Midbrain (tissue), 1 donor: ENCODE data around the gene DNTTIP2.
"Not testable (repeated sequence)": the region's sequence is repeated elsewhere in the genome, so short reads cannot be mapped to it uniquely, and the experiment has no call there.

Experiments used
- DNase-seq: peaks from one replicate; lab custom pipeline; 2025; lab: John Stamatoyannopoulos, UW

Gene DNTTIP2

DNA sequence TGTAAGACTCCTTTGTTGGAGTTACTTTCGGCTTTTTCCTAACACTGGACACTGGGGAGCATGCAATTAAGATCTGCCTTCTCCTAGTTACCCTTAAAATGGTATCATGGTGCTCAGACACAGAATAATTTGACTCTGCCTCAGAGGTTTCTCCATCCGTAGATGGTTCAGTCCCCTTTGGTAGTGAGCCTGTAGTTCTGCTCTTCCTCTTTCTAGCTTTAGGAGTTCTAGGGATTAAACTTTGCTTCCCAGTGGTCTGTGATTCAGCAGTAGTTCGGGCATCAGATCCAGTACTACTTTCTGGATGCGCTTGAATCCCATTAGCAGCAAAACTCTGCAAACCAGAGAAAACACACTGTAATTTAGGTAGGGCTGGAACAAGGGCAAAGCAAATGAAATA lies 1.5 kb downstream of the DNTTIP2 start:
- no peak for DNase-seq

- no peak for DNase-seq
Observed at GRCh38 chr1:93876244-93876643, 2.8 kb downstream of the DNTTIP2 start.

DNA sequence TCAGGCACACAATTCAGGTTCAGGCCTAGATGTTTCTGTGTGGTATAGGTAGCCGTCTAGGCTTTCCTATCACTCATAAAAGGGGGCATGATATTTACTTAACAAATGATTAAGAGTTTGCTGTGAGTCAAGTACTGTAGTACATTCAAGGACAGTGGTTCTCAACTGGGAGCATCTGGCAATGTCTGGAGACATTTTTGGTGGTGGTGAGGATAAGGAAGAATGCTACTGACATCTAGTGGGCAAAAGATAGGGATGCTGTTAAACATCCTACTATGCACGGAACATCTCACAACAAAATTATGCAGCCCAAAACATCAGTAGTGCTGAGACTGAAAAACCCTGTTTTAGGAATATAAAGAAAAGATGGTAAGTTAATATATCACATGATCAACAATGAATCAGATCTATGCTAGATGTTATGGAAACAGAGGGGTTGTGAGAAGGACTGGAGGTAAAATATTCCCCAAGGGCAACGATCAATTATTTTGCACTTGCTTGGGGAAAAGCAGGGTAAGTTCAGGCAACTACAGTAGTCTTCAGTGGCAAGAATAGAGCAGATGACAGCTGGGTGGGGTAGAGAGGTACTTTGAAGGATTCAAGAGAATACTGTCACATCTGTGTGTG lies 4.9 kb downstream of the DNTTIP2 start:
- DNase-seq, result peak; percentile 3

- DNase-seq, result no peak
Observed at GRCh38 chr1:93871366-93871765, 7.6 kb downstream of the DNTTIP2 start.

- no peak for DNase-seq
Observed at GRCh38 chr1:93869653-93870052, 9.4 kb downstream of the DNTTIP2 start.

DNA sequence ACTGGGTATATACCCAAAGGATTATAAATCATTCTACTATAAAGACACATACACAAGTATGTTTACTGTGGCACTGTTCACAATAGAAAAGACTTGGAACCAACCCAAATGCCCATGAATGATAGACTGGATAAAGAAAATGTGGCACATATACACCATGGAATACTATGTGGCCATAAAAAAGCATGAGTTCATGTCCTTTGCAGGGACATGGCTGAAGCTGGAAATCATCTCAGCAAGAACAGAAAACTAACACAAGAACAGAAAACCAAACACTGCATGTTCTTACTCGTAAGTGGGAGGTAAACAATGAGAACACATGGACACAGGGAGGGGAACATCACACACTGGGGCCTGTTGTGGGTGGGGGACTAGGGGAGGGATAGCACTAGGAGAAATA lies 10.5 kb downstream of the DNTTIP2 start:
- DNase-seq, result not testable (repeated sequence)

DNA sequence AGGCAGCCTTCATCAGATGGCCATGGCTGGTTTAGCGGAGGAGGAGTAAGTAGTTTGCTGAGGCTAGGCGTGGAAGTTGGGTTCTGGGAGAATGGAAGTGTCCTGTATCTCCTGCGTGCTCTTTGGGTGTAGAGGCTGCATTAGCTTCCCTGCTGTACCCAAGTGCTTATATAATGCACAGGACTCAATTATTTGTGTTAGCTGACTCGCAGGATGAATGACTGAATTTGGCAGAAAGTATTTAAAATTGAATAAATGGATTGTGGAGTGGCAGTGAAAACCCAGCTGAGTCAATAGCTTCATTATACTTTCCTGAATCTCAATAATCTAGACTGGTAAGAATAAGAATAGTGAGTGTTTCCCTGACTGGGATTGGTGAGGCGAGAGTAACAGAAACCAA lies 13.8 kb downstream of the DNTTIP2 start:
- DNase-seq, result no peak

GRCh38 chr1:93864175-93864574 lies 14.8 kb downstream of the DNTTIP2 start:
- DNase-seq, result no peak

DNA sequence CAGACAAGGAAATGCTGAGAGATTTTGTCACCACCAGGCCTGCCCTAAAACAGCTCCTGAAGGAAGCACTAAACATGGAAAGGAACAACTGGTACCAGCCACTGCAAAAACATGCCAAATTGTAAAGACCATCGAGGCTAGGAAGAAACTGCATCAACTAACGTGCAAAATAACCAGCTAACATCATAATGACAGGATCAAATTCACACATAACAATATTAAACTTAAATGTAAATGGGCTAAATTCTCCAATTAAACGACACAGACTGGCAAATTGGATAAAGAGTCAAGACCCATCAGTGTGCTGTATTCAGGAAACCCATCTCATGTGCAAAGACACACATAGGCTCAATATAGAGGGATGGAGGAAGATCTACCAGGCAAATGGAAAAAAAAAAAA lies 21.4 kb downstream of the DNTTIP2 start:
- not testable (repeated sequence) for DNase-seq

GRCh38 chr1:93855983-93856382 lies 23.0 kb downstream of the DNTTIP2 start:
- not testable (repeated sequence) for DNase-seq

DNA sequence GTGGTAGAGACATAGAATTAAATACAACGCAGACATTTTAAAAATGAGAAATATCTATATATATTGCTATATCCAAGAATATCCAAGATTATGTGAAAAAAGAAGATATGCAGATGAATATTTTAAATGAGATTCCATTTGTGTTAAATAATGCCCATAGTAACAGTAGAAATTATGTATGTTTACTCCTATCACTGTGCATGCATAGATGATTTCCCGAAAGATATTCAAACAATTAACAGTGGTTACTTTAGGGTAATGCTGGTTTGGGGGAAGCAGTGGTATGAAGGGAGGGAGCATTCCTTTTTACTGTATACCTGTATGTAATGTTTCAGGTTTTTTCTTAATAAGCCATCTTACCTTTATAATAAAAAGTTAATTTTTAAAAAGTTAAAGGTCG lies 25.1 kb downstream of the DNTTIP2 start:
- DNase-seq, result no peak

- no peak for DNase-seq
Observed at GRCh38 chr1:93851878-93852277, 27.1 kb downstream of the DNTTIP2 start.

GRCh38 chr1:93851327-93851712 lies 27.7 kb downstream of the DNTTIP2 start:
- DNase-seq, result no peak

- peak; percentile 29 for DNase-seq
Observed at GRCh38 chr1:93850687-93851326, 28.2 kb downstream of the DNTTIP2 start.

- no peak for DNase-seq
Observed at GRCh38 chr1:93848350-93848883, 30.6 kb downstream of the DNTTIP2 start.

DNA sequence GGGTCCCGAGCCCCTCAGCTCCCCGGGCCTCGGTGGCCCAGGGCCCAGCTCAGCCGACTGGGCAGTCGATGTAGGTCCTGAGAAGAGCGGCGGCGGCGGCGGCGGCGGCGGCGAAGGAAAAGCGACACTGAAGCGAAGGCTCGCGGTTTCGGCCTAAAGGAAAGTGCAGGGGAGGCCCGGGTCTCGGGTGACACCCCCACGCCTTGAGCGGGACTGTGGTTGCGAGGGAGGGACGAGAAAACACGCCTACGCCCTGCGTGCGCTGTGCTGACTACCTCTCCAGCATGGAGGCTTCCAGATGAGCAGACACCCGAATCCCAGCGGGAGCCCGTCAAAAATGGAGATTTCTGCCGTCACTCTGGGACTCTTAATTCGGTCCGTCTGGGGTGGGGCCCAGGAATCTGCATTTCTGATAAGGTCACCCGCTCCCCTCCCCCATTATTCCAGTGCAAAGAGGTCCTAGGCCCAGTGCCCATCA lies 31.2 kb downstream of the DNTTIP2 start:
- peak; percentile 44 for DNase-seq

DNA sequence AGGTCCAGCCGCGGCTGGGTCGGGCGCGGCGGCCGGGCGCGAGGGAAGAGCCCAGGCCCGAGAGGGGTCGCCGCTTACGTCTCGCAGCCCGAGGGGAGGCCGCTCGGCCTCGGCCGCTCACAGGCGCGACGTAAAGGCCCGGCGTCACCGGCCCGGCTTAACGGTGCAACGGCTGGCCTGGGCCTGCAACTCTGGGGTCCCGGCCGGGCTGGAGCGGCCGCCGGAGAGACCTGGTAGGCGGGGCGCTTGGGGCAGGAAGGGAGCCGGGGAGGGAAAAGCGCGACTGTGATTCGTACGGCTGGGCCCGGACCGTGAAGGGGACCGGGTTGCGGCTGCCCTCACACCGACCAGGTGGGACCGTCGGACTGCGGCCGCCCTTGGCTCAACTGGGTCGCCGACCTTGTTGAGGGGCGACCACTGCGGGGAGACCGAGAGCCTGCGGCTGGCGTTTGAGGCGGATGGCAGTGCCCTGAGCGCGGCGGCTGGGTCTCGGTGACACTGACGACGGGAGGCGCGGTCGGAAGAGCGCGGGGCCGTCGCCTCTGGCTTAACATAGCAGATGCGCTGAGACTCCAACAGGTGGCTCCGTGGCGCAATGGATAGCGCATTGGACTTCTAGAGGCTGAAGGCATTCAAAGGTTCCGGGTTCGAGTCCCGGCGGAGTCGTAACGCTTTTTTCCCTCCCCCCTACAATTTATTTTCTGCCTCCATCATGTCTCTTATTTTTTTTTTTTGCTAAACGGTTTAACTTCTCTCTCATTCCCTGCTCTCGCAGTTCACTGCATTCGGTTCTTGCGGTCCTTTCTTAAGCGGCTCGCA lies 31.8 kb downstream of the DNTTIP2 start:
- DNase-seq, result peak; percentile 91

DNA sequence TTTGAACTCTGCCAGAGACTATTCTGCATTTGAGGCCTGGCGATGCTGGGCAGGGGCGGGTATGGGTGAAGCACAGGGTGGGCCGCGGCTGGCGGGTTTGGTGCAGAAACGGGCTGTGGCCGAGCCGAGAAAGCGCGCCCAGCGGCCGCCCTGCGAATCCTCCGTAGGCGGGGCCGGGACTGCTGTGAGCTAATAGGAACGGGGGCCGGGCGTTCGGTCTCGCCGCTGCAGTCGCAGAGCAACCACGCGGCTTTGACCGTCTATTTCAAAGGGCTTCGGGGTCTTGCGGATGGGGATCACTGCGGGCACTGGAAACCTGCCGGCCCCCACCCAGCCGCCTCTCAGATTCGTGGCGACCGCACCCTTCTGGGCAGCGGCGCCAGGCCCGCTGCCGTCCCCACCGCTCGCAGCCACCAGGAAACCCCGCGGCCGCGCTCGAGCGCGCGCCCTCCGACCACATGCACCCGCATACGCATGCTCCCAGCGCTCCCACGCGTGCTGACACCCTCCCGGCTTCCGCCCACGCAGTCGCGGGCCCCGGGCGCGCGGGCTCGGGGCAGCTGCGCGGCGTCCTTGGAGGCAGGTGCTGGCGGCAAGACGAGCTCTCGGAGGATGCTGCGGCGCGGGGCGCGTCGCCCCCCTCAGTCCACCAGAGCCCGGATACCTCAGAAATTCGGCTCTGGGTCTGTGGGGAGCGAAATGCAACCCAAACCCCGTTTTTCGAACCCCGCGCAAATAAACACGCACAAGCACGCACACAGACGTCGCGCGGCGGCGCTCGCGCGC lies 32.6 kb downstream of the DNTTIP2 start:
- DNase-seq, result peak; percentile 88

DNA sequence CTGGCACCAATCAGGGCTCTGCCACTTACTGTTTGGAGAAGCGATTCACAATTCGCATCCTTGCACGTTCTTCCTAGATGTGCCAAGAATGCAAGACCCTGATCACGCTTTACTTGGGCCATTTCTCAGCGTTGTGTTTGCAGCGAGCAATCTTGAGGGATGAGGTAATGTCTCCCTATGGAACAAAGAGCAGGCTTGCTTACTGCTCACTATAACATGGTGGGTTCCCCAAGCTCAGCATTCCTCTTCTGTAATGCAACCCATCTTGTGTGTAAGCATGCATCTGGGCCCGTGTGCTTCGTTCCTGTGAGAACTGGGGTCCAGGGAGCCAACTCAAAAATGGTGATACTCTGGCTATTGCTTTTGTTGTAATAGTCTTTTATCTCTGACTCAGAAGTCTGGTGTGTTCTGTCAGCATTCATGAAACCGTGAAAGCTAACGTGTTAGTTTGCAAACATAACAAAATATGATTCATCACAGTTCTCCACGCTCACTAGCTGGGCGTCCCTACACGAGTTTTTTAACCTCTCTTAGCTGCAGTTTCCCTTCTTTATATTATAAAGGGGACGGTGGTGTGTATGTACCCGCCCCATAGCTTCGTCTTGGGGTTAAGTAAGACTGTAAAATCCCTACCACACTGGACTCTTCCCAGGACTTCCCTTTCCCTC lies 33.3 kb downstream of the DNTTIP2 start:
- DNase-seq, result no peak

GRCh38 chr1:93844262-93845045 lies 34.6 kb downstream of the DNTTIP2 start:
- DNase-seq, result peak; percentile 81
